ENCODE results near the gene COMMD1.
"Not testable (repeated sequence)": the region's sequence is repeated elsewhere in the genome, so short reads cannot be mapped to it uniquely, and the experiment has no call there.

Gene COMMD1

DNA sequence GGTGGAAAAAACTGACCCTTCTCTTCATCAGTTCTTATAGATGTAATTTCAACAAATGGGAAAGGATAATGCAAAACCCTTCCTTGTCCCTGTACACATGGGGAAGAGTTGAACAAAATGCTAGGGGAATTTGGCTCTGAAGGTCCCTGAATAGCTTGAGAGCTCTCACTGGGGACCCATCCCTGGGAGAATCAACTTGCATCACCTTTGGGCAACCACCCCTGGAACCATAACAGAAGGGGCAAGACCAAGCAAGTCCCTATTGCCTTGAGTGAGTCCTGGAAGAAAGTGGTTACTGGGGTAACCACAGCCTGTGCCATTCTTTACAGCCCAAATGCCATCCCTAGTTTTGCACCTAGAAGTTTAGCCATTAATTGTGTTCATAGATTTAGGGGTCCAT, 238.2 kb downstream of the COMMD1 start:
- no peak for TF ChIP-seq CTCF (IDR thresholded peaks at IDR 0.05; ENCODE audit: low read depth, low read length)
- no peak overlapping the region for H3K4me3 ChIP-seq (ENCODE audit: low read depth, low read length)

DNA sequence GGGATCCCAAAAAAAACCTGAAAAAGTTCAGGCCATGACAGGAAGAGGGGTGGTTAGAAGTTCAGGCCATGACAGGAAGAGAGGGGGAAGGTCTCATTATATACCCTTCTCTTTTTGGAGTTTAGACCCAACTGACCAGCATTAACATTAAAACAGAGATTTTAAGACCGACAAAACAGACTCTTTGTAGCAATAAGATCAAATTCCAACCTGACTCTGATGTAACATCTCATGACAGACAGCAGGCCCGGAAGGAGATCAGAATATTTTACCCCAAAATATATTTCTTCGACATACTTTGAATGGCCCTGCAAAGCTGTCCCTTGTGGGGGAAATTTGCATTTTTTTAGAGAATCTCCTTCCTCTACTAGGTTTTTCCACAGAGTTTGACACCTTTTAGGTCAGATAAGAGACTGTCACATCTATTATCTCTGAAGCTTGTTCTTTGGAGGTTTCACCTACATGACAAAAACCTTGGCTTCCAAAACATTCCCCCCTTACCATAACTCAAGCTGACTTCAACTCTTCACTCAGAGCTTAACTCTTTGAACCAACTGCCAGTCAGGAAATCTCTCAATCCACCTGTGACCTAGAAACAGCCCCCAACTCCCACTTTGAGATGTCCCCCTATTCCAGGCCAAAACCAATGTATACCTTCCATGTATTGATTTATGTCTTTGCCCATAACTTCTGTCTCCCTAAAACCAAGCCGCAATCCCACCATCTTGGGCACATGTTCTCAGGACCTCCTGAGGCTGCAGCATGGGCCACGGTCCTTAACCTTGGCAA, 239.4 kb downstream of the COMMD1 start:
- no peak for TF ChIP-seq CTCF (IDR thresholded peaks at IDR 0.05; ENCODE audit: low read depth, low read length)
- H3K4me3 ChIP-seq (ENCODE audit: low read depth, low read length), result no peak overlapping the region

- no peak for TF ChIP-seq CTCF (IDR thresholded peaks at IDR 0.05; ENCODE audit: low read depth, low read length)
- H3K4me3 ChIP-seq (ENCODE audit: low read depth, low read length), result no peak overlapping the region
Measured at GRCh38 chr2:62145478-62146100, 240.1 kb downstream of the COMMD1 start.

- not testable (repeated sequence) for H3K4me3 ChIP-seq (ENCODE audit: low read depth, low read length)
Measured at GRCh38 chr2:62146790-62147189, 241.3 kb downstream of the COMMD1 start.

DNA sequence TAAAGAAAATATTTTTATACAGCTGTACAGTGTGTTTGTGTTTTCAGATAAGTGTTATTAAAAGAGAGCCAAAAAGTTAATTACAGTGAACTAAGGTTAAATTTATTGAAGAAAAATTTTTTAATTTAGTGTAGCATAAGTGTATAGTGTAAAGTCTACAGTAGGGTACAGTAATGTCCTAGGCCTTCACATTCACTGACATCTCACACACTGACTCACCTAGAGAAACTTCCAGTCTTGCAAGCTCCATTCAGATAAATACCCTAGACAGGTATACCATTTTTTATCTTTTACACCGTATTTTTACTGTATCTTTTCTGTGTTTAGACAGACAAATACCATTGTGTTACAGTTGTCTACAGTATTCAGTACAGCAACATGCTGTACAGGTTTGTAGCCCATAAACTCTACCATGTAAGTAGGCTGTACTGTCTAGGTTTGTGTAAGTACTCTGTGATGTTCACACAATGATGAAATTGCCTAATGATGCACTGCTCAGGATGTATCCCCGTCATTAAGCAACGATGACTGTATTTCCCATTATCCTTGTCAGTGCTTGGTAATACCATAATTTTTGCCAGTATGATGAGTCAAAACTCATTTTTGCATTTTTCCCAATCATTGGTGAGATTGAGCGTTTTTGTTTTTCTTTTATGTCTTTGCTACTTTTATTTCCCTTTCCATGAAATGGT, 242.3 kb downstream of the COMMD1 start:
- no peak for TF ChIP-seq CTCF (IDR thresholded peaks at IDR 0.05; ENCODE audit: low read depth, low read length)
- no peak overlapping the region for H3K4me3 ChIP-seq (ENCODE audit: low read depth, low read length)

GRCh38 chr2:62149708-62150107, 244.2 kb downstream of the COMMD1 start:
- no peak for TF ChIP-seq CTCF (IDR thresholded peaks at IDR 0.05; ENCODE audit: low read depth, low read length)
- H3K4me3 ChIP-seq (ENCODE audit: low read depth, low read length), result no peak overlapping the region

- TF ChIP-seq CTCF (IDR thresholded peaks at IDR 0.05; ENCODE audit: low read depth, low read length), result no peak
- H3K4me3 ChIP-seq (ENCODE audit: low read depth, low read length), result no peak overlapping the region
Measured at GRCh38 chr2:62150597-62151305, 245.3 kb downstream of the COMMD1 start.
